Spleen (tissue), 7 donors: ENCODE data around the gene IMMP2L.

ENCODE experiments used
- CTCF ChIP-seq, 11 experiments: fragments of 200-600 bp in 7 of 11; fragments of 450-650 bp in 4 of 11; sonication (generic) in 4 of 11; IDR thresholded peaks in 8 of 11; conservative IDR thresholded peaks in 3 of 11; 1 replicate in 7 of 11; 2 replicates in 4 of 11; pipeline versions ENCODE4 v1.4.0 to v1.8.0; 2016 to 2021; ENCODE audit warnings: antibody characterized with exemption in 11 of 11, inconsistent platforms in 4 of 11, mild to moderate bottlenecking in 1 of 11
- POLR2AphosphoS5 ChIP-seq, 3 donors: sonication (generic); formaldehyde crosslinking; IDR thresholded peaks; one replicate each; pipeline ENCODE4 v1.5.1; 2017; ENCODE audit warnings: antibody characterized with exemption in 3 of 3
- donor health status: DM: no; HTN: no; CAD: no; lungs with moderate emphysema.
- donor health status: DM: no; HTN: no; CAD: no.
- donor health status: DM: no; HTN: no; CAD: no.

DNA sequence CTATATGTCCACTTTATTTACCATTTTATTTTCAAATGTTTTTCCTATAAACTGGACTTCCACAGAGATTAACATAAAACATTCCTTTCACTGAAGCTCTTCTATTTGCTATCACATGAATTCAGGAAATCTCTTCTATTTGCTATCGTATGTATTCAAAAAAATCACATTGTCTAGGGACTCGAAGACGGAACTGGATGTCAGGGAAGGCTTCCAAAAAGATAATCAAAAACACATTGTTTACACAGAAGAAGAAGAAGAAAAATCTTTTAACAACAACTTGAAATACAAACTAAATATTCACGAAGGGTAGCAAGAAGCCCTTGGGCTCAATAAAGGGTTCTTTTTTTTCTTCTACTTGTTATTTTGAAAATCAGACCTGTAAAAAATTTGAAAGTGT lies 897.5 kb downstream of the IMMP2L start:
- TF ChIP-seq CTCF (IDR thresholded peaks at IDR 0.05 in 8 of 11, conservative IDR thresholded peaks at IDR 0.05 in 3 of 11), result no peak
- no peak for TF ChIP-seq POLR2AphosphoS5 (IDR thresholded peaks at IDR 0.05)
